HepG2 (cell line): ENCODE data around the gene PTPRE. TPM values are rescaled to one million over a fixed set of nuclear protein-coding genes. Genes with fewer than 3 reads are reported as not detected.

ENCODE experiments used
- ATAC-seq: fragments of 200-7000 bp; cut with Tn5 transposase; 3 replicates; pipeline ENCODE4 v1.9.1; 2020; ENCODE audit warnings: mild to moderate bottlenecking, moderate library complexity
- BruUV-seq: library from RNA; stranded (reverse); fragments of 400-500 nt; replicated peaks from 2 replicates; lab custom pipeline; 2021; lab: Mats Ljungman, UMichigan
- CTCF ChIA-PET: fragments of 300-600 bp; formaldehyde crosslinking; extraction: SDS; loops from one replicate; lab custom pipeline; 2021; ENCODE audit warnings: low total read pairs, inconsistent platforms, low intra/inter-chr PET ratio; lab: Yijun Ruan, JAX
- POLR2A ChIA-PET: fragments of 350-600 bp; sonication (Branson Sonifier 250); formaldehyde crosslinking; loops from one replicate; lab custom pipeline; 2020; ENCODE audit warnings: antibody characterized with exemption, inconsistent platforms; lab: Yijun Ruan, JAX
- DNase-seq: peaks from one replicate; pipeline ENCODE4 v3.0.0-alpha.2; 2015; ENCODE audit warnings: low spot score
- FAIRE-seq: peaks from 3 replicates; lab custom pipeline; 2011; peaks lifted over from hg19 to GRCh38; lab: Jason Lieb, UNC
- H2AFZ ChIP-seq: one replicate; pipeline ENCODE4 v1.6.1; 2011; ENCODE audit warnings: low read length, inconsistent platforms
- H3K27ac ChIP-seq: fragments of 300-600 bp; 3 replicates; pipeline ENCODE4 v1.8.0; 2011; ENCODE audit warnings: mixed run types, mild to moderate bottlenecking, mixed read lengths, low read length, inconsistent platforms; ENCODE audit not compliant: insufficient read depth; ENCODE audit errors: extremely low read length
- H3K27me3 ChIP-seq, 2 experiments: fragments of 200-600 bp in 1 of 2; 2 replicates in 1 of 2; 3 replicates in 1 of 2; pipeline versions ENCODE4 v1.6.0 to v1.8.0; 2011; ENCODE audit warnings: low read length in 2 of 2, mild to moderate bottlenecking in 2 of 2, moderate library complexity in 2 of 2, inconsistent platforms in 1 of 2; ENCODE audit not compliant: insufficient read depth in 2 of 2, control insufficient read depth in 1 of 2
- H3K36me3 ChIP-seq, 2 experiments: fragments of 200-600 bp in 1 of 2; replicated peaks in 1 of 2; 2 replicates in 1 of 2; 3 replicates in 1 of 2; pipeline versions ENCODE4 v1.5.1 to v1.8.0; 2011; ENCODE audit warnings: low read length in 2 of 2, inconsistent platforms in 1 of 2; ENCODE audit not compliant: insufficient read depth in 2 of 2, control insufficient read depth in 1 of 2
- H3K4me1 ChIP-seq: 2 replicates; pipeline ENCODE4 v1.5.1; 2012; ENCODE audit warnings: low read length, inconsistent platforms; ENCODE audit not compliant: insufficient read depth
- H3K4me2 ChIP-seq: 2 replicates; pipeline ENCODE4 v1.6.0; 2011; ENCODE audit warnings: low read depth, low read length, inconsistent platforms
- H3K4me3 ChIP-seq, 3 experiments: fragments of 200-600 bp in 1 of 3; sonication (generic), shearing (Covaris generic) in 1 of 3; replicated peaks in 1 of 3; 2 replicates each; pipeline ENCODE4 v1.5.1; 2011 to 2016; ENCODE audit warnings: low read length in 3 of 3, inconsistent platforms in 2 of 3, low read depth in 2 of 3, mild to moderate bottlenecking in 2 of 3, control low read depth in 1 of 3, mixed read lengths in 1 of 3; ENCODE audit not compliant: insufficient read depth in 1 of 3
- H3K79me2 ChIP-seq: one replicate; pipeline ENCODE4 v1.6.1; 2011; ENCODE audit warnings: low read length, inconsistent platforms; ENCODE audit not compliant: insufficient read depth
- H3K9ac ChIP-seq: 2 replicates; pipeline ENCODE4 v1.6.0; 2011; ENCODE audit warnings: mild to moderate bottlenecking, low read depth, low read length, inconsistent platforms; ENCODE audit not compliant: insufficient read depth
- H3K9me3 ChIP-seq: 2 replicates; pipeline ENCODE4 v1.5.1; 2012; ENCODE audit warnings: mild to moderate bottlenecking, low read length
- H4K20me1 ChIP-seq: 2 replicates; pipeline ENCODE4 v1.6.0; 2011; ENCODE audit warnings: inconsistent platforms, mild to moderate bottlenecking, low read length, moderate library complexity; ENCODE audit not compliant: insufficient read depth
- ATF7-NPFF ChIP-seq: sonication (generic); formaldehyde crosslinking; IDR thresholded peaks from 2 replicates; pipeline ENCODE4 v1.8.1; 2023; ENCODE audit warnings: mild to moderate bottlenecking, low read depth, missing genetic modification reagents, moderate library complexity
- FOXK1 ChIP-seq: sonication (generic); formaldehyde crosslinking; IDR thresholded peaks from 2 replicates; pipeline ENCODE4 v1.4.0; 2020; ENCODE audit warnings: low read depth, missing genetic modification reagents, borderline replicate concordance
- JDP2 ChIP-seq: sonication (generic); formaldehyde crosslinking; IDR thresholded peaks from 2 replicates; pipeline ENCODE4 v1.8.1; 2022; ENCODE audit warnings: missing genetic modification reagents, borderline replicate concordance
- SMAD1 ChIP-seq: sonication (generic); formaldehyde crosslinking; IDR thresholded peaks from 2 replicates; pipeline ENCODE4 v1.4.0; 2020; ENCODE audit warnings: missing genetic modification reagents, low read depth, mild to moderate bottlenecking, borderline replicate concordance
- SSRP1 ChIP-seq: IDR thresholded peaks from 2 replicates; pipeline ENCODE4 v1.6.1; 2016; ENCODE audit warnings: control low read depth
- ZIK1 ChIP-seq: sonication (generic); formaldehyde crosslinking; IDR thresholded peaks from 2 replicates; pipeline ENCODE4 v1.5.0; 2020; ENCODE audit warnings: mild to moderate bottlenecking, low read depth, missing genetic modification reagents, borderline replicate concordance
- ZNF672 ChIP-seq: sonication (generic); formaldehyde crosslinking; IDR thresholded peaks from 2 replicates; pipeline ENCODE4 v1.8.1; 2022; ENCODE audit warnings: missing genetic modification reagents
- ZNF703 ChIP-seq: sonication (generic); formaldehyde crosslinking; IDR thresholded peaks from 2 replicates; pipeline ENCODE4 v1.5.1; 2020; ENCODE audit warnings: missing genetic modification reagents, mild to moderate bottlenecking, moderate library complexity, borderline replicate concordance
- ZNF724P ChIP-seq: sonication (generic); formaldehyde crosslinking; IDR thresholded peaks from 2 replicates; pipeline ENCODE4 v1.8.0; 2022; ENCODE audit warnings: missing genetic modification reagents, borderline replicate concordance
- WGBS: methylation state at CpG from one replicate; pipeline ENCODE4 v1.1.6; 2017; ENCODE audit warnings: low lambda C conversion rate; 5-methylcytosine and 5-hydroxymethylcytosine counted together
- in situ Hi-C: cut with HindIII; loops from 2 replicates; pipeline ENCODE4 v1.10.0; 2017; ENCODE audit warnings: low pct_unique_long_range_greater_than_20kb; ENCODE audit not compliant: extremely low pct_ligation_motif_present
- intact Hi-C: fragments of 100-400 bp; cut with micrococcal nuclease; formaldehyde crosslinking; loops from one replicate; pipeline ENCODE4 v1.10.0; 2022; ENCODE audit not compliant: unreplicated experiment
- polyA plus RNA-seq, 8 experiments: library from polyadenylated mRNA; depleted of rRNA in 3 of 8; stranded (reverse) in 7 of 8; unstranded in 1 of 8; fragments of >200 nt; fragmentation: Illumina TruSeq in 4 of 8; extraction: Trizol in 4 of 8; gene quantifications; 2 replicates each; pipeline versions ENCODE4 v1.2.1 to v1.2.3, GENCODE V29; 2011 to 2016; ENCODE audit warnings: low read depth in 4 of 8, missing spikeins in 1 of 8, mixed read lengths in 1 of 8; ENCODE audit not compliant: insufficient read depth in 1 of 8
- total RNA-seq, 5 experiments: library from RNA; depleted of rRNA; stranded (reverse); fragments of >200 nt; fragmentation: Illumina TruSeq; extraction: Trizol; gene quantifications; 2 replicates each; pipeline ENCODE4 v1.2.3, GENCODE V29; 2016; ENCODE audit warnings: low read depth in 1 of 5
- TF ChIP-seq, protein P1 (sequence below), 2 experiments: sonication (generic) in 1 of 2; formaldehyde crosslinking in 1 of 2; IDR thresholded peaks; 2 replicates each; pipeline versions ENCODE4 v1.4.0 to v1.6.1; 2016 to 2020; ENCODE audit warnings: borderline replicate concordance in 1 of 2, low read depth in 1 of 2, mild to moderate bottlenecking in 1 of 2, missing genetic modification reagents in 1 of 2
- TF ChIP-seq, protein P2 (sequence below): IDR thresholded peaks from 2 replicates; pipeline ENCODE4 v1.6.1; 2016; ENCODE audit warnings: missing compliant biosample characterization, missing genetic modification reagents, borderline replicate concordance
- TF ChIP-seq, protein P3 (sequence below): sonication (generic); formaldehyde crosslinking; IDR thresholded peaks from 2 replicates; pipeline ENCODE4 v1.4.0; 2020; ENCODE audit warnings: missing genetic modification reagents
- TF ChIP-seq, protein P4 (sequence below): conservative IDR thresholded peaks from 2 replicates; pipeline ENCODE4 v1.6.1; 2018; ENCODE audit warnings: missing genetic modification reagents

The PTPRE gene
- total and polyA plus RNA-seq, 2 of the 13 experiments (the other 11 are each of a cell fraction or from before 2014, with no cell fraction given): 0.01 to 0.02 TPM

DNA sequence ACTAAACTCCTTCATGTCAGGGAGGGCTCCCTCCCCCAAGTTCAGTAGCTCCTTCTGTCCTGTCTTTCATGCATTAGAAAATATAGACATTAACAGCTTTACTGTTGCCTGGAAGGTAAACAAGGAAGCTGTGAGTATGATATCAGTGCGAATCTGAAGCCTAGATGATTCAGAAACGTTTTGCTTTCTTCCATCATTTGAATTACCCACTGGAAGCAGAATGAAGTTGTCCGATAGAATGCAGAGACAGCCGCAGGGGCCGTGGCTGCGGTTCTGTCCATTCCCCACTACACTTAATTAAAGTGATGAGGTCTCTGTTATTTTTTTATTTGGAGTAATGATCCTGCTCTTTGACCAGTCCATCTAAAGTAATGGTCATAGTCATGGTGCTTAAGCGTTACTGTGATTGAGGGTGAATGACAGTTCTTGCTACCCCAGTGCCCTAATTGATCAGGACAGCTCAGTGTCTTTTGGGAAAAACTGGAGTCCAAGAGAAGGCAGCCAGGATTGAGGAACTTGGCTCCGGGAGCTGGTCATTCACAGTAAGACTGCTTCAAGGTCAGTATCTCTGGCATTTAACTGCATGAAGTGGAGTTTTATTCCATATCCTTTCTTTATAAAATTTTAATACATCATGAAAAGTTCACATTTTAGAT, 69.9 kb downstream of the PTPRE start:
- H3K27me3 ChIP-seq: peaks cover 1 to 34% of the 10 kb centered on the region in 2 experiments; a peak in 4 of 5 replicates
- H3K9ac ChIP-seq: no peak overlapping the region
- H3K36me3 ChIP-seq: no peaks in the 10 kb centered on the region
- BruUV-seq: no TSS peak
- in situ Hi-C loops (no loop called here), intact Hi-C loops (no loop called here)
- ChIA-PET CTCF (no interaction called here), POLR2A (no interaction called here)
- WGBS: 16% methylated on average over 8 of the region's 8 CpGs
- no peak overlapping the region for H3K4me2 ChIP-seq
- H3K4me3 ChIP-seq: no peak overlapping the region
- H3K79me2 ChIP-seq: no peaks in the 10 kb centered on the region
- DNase-seq (no peak), ATAC-seq (no peak), FAIRE-seq (no peak)
- H3K9me3 ChIP-seq: peaks cover 12% of the 10 kb centered on the region
- H3K4me1 ChIP-seq: no peaks in the 10 kb centered on the region
- H2AFZ ChIP-seq: no peak overlapping the region
- H3K27ac ChIP-seq: no peak overlapping the region
- H4K20me1 ChIP-seq: no peaks in the 10 kb centered on the region
- TF ChIP-seq ZNF724P (CRISPR knock-in tag): no peak
- no peak for TF ChIP-seq SMAD1
- TF ChIP-seq ZNF703: no peak
- TF ChIP-seq, protein P1, sequence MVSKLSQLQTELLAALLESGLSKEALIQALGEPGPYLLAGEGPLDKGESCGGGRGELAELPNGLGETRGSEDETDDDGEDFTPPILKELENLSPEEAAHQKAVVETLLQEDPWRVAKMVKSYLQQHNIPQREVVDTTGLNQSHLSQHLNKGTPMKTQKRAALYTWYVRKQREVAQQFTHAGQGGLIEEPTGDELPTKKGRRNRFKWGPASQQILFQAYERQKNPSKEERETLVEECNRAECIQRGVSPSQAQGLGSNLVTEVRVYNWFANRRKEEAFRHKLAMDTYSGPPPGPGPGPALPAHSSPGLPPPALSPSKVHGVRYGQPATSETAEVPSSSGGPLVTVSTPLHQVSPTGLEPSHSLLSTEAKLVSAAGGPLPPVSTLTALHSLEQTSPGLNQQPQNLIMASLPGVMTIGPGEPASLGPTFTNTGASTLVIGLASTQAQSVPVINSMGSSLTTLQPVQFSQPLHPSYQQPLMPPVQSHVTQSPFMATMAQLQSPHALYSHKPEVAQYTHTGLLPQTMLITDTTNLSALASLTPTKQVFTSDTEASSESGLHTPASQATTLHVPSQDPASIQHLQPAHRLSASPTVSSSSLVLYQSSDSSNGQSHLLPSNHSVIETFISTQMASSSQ (IDR thresholded peaks at IDR 0.05; ENCODE audit: low read depth): no peak
- TF ChIP-seq, protein P1 (CRISPR knock-in tag; IDR thresholded peaks at IDR 0.05; ENCODE audit: borderline replicate concordance): no peak
- TF ChIP-seq, protein P2, sequence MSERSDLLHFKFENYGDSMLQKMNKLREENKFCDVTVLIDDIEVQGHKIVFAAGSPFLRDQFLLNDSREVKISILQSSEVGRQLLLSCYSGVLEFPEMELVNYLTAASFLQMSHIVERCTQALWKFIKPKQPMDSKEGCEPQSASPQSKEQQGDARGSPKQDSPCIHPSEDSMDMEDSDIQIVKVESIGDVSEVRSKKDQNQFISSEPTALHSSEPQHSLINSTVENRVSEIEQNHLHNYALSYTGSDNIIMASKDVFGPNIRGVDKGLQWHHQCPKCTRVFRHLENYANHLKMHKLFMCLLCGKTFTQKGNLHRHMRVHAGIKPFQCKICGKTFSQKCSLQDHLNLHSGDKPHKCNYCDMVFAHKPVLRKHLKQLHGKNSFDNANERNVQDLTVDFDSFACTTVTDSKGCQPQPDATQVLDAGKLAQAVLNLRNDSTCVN (CRISPR knock-in tag): no peak
- TF ChIP-seq ATF7-NPFF (CRISPR knock-in tag): no peak
- TF ChIP-seq JDP2 (CRISPR knock-in tag): no peak
- TF ChIP-seq FOXK1 (CRISPR knock-in tag): no peak
- TF ChIP-seq SSRP1 (CRISPR knock-in tag): no peak
- TF ChIP-seq, protein P3, sequence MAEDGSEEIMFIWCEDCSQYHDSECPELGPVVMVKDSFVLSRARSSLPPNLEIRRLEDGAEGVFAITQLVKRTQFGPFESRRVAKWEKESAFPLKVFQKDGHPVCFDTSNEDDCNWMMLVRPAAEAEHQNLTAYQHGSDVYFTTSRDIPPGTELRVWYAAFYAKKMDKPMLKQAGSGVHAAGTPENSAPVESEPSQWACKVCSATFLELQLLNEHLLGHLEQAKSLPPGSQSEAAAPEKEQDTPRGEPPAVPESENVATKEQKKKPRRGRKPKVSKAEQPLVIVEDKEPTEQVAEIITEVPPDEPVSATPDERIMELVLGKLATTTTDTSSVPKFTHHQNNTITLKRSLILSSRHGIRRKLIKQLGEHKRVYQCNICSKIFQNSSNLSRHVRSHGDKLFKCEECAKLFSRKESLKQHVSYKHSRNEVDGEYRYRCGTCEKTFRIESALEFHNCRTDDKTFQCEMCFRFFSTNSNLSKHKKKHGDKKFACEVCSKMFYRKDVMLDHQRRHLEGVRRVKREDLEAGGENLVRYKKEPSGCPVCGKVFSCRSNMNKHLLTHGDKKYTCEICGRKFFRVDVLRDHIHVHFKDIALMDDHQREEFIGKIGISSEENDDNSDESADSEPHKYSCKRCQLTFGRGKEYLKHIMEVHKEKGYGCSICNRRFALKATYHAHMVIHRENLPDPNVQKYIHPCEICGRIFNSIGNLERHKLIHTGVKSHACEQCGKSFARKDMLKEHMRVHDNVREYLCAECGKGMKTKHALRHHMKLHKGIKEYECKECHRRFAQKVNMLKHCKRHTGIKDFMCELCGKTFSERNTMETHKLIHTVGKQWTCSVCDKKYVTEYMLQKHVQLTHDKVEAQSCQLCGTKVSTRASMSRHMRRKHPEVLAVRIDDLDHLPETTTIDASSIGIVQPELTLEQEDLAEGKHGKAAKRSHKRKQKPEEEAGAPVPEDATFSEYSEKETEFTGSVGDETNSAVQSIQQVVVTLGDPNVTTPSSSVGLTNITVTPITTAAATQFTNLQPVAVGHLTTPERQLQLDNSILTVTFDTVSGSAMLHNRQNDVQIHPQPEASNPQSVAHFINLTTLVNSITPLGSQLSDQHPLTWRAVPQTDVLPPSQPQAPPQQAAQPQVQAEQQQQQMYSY (CRISPR knock-in tag): no peak
- TF ChIP-seq ZNF672 (CRISPR knock-in tag): no peak
- TF ChIP-seq, protein P4, sequence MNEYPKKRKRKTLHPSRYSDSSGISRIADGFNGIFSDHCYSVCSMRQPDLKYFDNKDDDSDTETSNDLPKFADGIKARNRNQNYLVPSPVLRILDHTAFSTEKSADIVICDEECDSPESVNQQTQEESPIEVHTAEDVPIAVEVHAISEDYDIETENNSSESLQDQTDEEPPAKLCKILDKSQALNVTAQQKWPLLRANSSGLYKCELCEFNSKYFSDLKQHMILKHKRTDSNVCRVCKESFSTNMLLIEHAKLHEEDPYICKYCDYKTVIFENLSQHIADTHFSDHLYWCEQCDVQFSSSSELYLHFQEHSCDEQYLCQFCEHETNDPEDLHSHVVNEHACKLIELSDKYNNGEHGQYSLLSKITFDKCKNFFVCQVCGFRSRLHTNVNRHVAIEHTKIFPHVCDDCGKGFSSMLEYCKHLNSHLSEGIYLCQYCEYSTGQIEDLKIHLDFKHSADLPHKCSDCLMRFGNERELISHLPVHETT (CRISPR knock-in tag): no peak
- TF ChIP-seq ZIK1 (CRISPR knock-in tag): no peak
